ENCODE data around the gene DCST2. TPM values are rescaled to one million over a fixed set of nuclear protein-coding genes. Genes with fewer than 3 reads are reported as not detected.

Gene DCST2
- total RNA-seq, 2 donors from 2014 or later, result 0.48 to 1.1 TPM

- DNase-seq (ENCODE audit: low spot score), result peak; percentile 92
- intact Hi-C loops (cut with DNase I), result no loop called here
Measured at GRCh38 chr1:155070721-155071569, 37.4 kb upstream of the DCST2 start.

GRCh38 chr1:155070158-155070621 lies 36.6 kb upstream of the DCST2 start:
- intact Hi-C loops (cut with DNase I), result no loop called here
- DNase-seq (ENCODE audit: low spot score), result no peak

- intact Hi-C loops (cut with DNase I), result no loop called here
- DNase-seq (ENCODE audit: low spot score), result no peak
Measured at GRCh38 chr1:155069551-155070157, 36.1 kb upstream of the DCST2 start.

GRCh38 chr1:155068599-155068998 lies 35.0 kb upstream of the DCST2 start:
- intact Hi-C loops (cut with DNase I), result loop anchor here in 1 of 2 donors (1.0 kb wide), 1 partner anchor 12 kb away; no protein-coding TSS in a partner anchor
- DNase-seq (ENCODE audit: low spot score), result no peak

- no peak for DNase-seq (ENCODE audit: low spot score)
- intact Hi-C loops (cut with DNase I), result no loop called here
Measured at GRCh38 chr1:155066777-155067176, 33.2 kb upstream of the DCST2 start.

GRCh38 chr1:155064832-155065429 lies 31.4 kb upstream of the DCST2 start:
- intact Hi-C loops (cut with DNase I), result no loop called here

GRCh38 chr1:155064111-155064831 lies 30.7 kb upstream of the DCST2 start:
- no peak for DNase-seq (ENCODE audit: low spot score)
- intact Hi-C loops (cut with DNase I), result no loop called here

More at GRCh38 chr1:155064832-155065429, 31.4 kb upstream of the DCST2 start:
- no peak for DNase-seq (ENCODE audit: low spot score)

GRCh38 chr1:155063550-155064110 lies 30.0 kb upstream of the DCST2 start, which contains the start of gene EFNA4:
TSS of gene EFNA4 (plus strand) at chr1:155063740. CDS start at chr1:155063824, 84 bp downstream.
- DNase-seq (ENCODE audit: low spot score), result peak; percentile 95
- intact Hi-C loops (cut with DNase I), result no loop called here

- no peak for DNase-seq (ENCODE audit: low spot score)
- intact Hi-C loops (cut with DNase I), result no loop called here
Measured at GRCh38 chr1:155062702-155063411, 29.3 kb upstream of the DCST2 start.

GRCh38 chr1:155062151-155062686 lies 28.6 kb upstream of the DCST2 start:
- no peak for DNase-seq (ENCODE audit: low spot score)
- intact Hi-C loops (cut with DNase I), result no loop called here

- DNase-seq (ENCODE audit: low spot score), result peak; percentile 95
- intact Hi-C loops (cut with DNase I), result no loop called here
Measured at GRCh38 chr1:155061381-155062150, 28.0 kb upstream of the DCST2 start.

GRCh38 chr1:155060736-155061135 lies 27.2 kb upstream of the DCST2 start:
- intact Hi-C loops (cut with DNase I), result no loop called here
- no peak for DNase-seq (ENCODE audit: low spot score)

GRCh38 chr1:155057788-155058211 lies 24.2 kb upstream of the DCST2 start:
- DNase-seq (ENCODE audit: low spot score), result no peak
- intact Hi-C loops (cut with DNase I), result no loop called here

GRCh38 chr1:155057104-155057503 lies 23.5 kb upstream of the DCST2 start:
- intact Hi-C loops (cut with DNase I), result no loop called here

GRCh38 chr1:155053531-155054105 lies 20.0 kb upstream of the DCST2 start:
- DNase-seq (ENCODE audit: low spot score), result no peak
- intact Hi-C loops (cut with DNase I), result no loop called here

More at GRCh38 chr1:155057104-155057503, 23.5 kb upstream of the DCST2 start:
- DNase-seq (ENCODE audit: low spot score), result no peak

- DNase-seq (ENCODE audit: low spot score), result no peak
- intact Hi-C loops (cut with DNase I), result no loop called here
Measured at GRCh38 chr1:155052439-155053395, 19.1 kb upstream of the DCST2 start.

Measured in posterior vena cava (tissue), 2 donors.